HG03442 (cell line): Measurements from ENCODE around the gene MPP1.

Experiments
- ATAC-seq: cut with Tn5 transposase; IDR thresholded peaks from one replicate; pipeline ENCODE4 v1.9.1; 2021; ENCODE audit warnings: mild to moderate bottlenecking, moderate library complexity; ENCODE audit not compliant: unreplicated experiment

The MPP1 gene

GRCh38 chrX:154813801-154814200, 8.5 kb upstream of the MPP1 start:
- ATAC-seq = no peak

DNA sequence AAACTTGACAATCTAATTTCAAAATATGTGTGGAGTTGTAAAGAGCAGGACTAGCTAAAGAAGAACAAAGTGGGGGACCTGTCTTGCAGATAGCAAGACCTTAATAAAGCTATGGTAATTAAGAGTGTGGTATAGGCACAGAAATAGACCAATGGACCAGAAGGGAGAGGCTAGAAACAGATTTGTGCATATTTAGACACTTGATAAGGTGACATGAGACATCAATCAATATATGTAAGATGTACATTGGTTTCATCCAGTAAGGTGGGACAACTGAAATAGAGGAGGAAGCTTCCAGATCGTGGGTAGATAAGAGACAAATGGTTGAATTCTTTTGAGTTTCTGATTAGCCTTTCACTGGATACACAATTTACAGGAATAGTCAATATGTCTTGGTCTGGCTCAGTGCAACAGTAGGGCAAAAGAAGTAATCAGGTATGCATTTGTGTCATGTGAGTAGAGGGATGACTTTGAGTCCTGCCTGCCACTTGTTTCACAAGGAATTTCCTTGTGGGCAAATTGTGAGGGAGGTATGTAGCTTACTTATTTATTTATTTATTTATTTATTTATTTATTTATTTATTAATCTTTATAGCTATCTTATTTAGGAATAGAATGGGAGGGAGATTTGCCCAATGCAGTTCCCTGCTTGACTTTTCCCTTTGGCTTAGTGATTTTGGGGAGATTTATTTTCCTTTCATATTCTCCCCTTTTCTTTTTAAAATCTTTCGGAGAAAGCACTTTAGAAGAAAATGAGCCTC, 7.2 kb upstream of the MPP1 start:
- no peak for ATAC-seq

DNA sequence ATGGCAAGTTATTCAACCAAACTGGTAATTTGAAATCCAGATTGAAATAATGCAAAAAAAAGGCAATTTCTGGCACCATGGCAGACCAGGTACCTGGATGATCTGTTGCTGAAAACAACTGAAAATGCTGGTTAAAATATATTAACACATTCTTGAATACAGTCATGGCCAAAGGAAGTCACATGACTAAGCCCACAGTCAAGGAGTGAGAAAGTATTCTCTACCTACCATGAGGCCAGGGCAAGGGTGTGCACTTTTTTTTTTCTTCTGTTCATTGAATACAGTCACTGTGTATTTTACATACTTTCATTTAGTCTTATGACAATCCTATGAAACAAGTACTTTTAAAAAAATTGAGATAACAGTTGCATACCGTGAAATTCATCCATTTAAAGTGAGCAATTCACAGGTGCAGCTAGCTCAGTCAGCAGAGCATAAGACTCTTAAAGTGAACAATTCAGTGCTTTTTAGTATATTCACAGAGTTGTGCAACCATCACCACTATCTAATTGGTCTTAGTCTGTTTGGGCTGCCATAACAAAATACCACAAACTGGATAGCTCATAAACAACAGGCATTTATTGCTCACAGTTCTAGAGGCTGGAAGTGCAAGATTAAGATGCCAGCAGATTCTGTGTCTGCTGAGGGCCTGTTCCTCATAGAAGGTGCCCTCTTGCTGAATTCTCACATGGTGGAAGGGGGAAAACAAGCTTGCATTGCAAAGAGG, 4.8 kb upstream of the MPP1 start:
- no peak for ATAC-seq

DNA sequence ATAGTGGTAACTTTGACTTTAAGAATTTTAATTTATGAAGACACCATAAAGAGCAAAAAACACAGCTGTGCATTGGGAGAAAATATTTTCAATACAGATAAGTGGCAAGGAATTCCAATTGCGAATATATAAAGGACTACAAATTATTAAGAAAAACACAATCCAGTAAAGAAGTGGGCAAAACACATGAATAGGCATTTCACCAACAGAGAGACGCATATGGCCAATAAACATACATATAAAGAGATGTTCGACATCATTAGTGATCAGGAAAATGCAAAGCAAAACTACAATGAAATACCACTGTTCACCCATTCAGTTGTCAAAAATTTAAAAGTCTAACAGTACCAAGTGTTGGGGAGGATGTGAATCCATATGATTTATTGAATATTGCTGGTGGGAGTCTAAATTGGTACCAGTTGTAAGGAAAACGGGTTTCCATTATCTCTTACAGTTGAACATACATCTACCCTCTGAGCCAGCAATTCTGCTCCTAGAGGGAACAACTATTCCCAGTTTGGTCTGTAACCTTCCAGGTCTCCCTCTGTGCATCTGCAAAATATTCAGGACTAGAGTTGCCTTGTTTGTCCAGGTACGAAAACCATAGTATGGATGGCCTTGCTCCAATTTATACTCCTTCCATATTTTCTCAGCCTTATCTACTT, 1.7 kb upstream of the MPP1 start:
- ATAC-seq = no peak

GRCh38 chrX:154805696-154806091, 409 bp upstream of the MPP1 start:
- ATAC-seq = no peak

DNA sequence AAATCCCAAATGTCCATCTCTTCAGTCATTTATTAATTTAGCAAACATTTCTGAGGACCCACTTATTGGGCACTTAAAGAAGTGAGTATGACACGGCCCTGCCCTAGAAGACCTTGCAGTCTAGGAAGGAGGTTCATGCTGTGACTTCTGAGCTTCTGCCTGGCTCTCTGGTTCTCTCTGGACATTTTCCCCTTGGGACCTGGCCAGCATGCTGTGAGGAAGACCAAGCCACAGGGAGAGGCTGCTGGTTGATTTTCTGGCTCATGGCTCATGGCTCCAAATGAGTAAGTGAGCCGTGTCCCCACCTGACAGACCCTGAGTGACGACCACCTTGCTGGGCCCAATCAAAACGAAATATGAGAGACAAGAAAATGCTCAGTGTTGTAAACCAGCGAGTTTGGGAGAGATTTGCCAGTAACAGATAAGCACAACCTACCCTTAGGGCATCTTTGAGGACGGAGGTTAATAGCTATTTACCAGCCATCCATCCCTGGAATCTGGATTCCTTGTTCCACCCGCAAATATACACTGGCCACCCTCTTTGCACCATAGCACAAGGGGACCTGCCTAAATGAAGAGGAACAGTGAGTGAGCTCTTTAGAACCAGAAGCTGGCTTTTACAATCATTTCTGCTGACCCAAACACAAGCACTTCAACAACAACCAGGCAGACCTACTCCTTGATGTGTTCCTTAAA, 876 bp downstream of the MPP1 start:
- ATAC-seq = no peak

- ATAC-seq = no peak
Observed at GRCh38 chrX:154802947-154803346, 2.3 kb downstream of the MPP1 start.

DNA sequence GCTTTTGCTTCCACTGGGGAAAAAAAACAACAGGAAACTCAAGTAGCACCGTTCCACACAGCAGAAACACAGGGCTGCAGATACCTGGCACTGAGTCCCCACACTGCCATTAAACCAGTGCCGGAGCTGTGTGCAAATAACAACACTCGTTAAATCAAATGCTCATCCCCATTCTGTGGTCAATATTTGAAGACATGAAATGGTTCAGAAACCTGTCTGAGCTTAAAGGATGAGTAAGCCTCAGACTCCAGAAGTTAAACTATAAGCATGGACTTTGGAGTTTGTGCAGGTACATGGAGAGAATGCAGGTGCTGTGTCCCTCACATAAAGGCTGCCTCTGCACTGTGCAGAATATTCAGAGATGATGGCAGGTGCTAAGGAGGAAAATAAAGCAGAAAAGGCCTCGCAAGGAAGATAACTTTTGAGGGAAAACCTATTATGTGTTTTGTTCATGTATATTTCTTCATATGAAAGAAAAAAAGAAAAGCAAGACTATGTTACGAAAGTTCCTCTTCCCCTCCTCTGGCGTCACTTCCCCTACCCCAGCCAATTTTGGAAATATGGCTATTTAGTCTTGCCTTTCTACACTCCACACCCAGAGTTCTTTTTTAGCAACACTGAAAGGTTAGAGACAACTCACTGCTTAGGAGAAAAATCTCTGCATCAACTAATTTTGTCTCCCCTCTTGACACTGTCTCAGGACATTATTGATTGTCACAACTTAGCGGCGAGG, 4.6 kb downstream of the MPP1 start:
- no peak for ATAC-seq

- no peak for ATAC-seq
Observed at GRCh38 chrX:154799556-154800348, 5.5 kb downstream of the MPP1 start.

- no peak for ATAC-seq
Observed at GRCh38 chrX:154797006-154797405, 8.3 kb downstream of the MPP1 start.

DNA sequence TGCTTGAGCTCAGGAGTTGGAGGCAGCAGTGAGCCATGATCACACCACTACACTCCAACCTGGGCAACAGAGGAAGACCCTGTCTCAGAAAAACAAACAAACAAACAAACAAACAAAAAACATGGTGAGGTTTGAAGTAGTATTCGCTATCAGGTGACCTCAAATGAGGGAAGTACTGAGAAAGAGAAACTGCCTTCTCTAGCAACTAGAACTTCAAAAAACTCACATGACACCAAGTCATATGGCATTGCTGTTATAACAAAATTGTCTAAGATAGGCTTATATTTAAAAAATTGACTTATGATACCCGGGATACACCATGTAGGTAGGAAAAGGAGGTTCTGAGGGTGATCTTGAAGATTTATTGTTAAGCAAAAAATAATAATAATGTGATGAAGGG, 10.3 kb downstream of the MPP1 start:
- ATAC-seq = no peak

- ATAC-seq = no peak
Observed at GRCh38 chrX:154793084-154793795, 12.0 kb downstream of the MPP1 start.

GRCh38 chrX:154791939-154792338, 13.3 kb downstream of the MPP1 start:
- ATAC-seq = no peak

- no peak for ATAC-seq
Observed at GRCh38 chrX:154791467-154791866, 13.8 kb downstream of the MPP1 start.

DNA sequence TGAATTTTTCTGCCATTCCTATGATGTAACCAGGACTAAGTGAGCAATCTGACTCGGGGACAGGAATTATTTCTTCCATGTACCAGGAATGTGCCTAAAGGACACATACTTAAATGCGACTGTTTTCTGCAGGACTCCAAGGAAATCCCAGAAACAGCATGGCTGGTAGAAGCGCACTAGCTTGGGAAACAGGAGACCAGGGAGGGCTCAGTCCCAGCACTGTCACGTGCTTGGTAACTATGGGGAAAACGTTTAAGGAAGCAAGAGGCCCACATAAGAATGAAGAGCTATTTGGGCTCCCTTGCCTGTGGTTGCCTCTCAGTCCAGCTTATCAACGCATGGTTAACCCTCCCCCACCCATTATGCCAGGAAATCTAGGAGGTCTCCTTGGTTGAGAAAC, 19.6 kb downstream of the MPP1 start:
- ATAC-seq = no peak

DNA sequence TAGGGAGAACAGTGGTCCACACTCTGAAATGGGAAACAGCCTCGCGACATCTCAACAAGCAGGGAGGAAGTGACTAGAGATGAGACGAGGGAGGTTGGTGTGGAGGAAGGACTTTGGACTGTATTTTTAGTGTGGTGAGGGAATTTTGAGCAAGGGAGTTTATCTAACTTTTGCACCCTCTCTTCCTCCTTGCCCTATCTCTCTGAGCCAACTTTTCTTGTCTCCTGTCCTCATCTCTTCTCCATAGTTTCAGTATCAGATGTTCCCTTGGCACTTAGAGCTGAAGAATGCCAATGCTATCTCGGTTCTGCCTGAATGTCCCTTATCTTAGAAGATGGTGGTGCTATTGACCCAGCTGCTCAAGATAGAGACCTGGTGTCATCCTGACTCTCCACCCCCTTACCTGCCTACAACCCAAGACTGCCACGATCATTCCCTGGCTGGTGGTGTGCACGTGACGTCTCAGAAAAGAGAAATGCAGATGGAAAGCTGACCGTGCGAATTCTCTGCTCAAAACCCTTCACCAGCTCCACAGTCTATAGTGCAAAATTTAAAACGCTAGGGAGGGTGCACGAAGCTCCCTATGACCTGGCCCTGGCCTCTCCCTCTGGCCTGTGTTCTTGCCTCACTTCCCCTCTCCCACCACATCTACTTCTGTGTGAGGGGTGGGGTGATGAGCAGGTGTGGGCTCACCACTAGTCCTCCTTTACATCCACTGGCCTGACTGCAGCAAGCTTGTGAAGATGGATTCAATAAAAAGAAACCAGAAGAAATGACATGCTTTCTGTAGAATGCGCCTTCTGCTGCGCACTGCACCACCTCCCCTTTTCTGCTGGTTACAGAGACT, 20.9 kb downstream of the MPP1 start:
- no peak for ATAC-seq

DNA sequence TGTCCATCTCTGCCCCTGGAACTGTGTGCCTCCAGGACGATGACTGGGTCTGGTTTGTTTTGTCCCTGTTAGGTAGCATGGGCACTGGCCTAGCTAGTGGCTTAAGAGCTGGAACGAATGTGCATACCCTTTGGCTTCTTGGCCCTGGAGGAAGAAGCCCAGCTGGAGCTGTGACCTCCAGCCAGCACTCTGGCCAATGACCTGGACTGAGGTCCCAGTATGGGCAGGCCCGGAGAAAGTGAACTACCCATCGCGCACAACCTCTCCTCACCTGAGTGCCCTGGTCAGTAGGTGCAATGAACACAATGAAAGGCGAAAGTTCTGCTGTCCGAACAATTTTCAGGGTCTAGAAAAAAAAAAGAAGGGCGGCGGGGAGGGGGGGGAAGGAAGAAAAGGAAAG, 24.3 kb downstream of the MPP1 start:
- no peak for ATAC-seq

DNA sequence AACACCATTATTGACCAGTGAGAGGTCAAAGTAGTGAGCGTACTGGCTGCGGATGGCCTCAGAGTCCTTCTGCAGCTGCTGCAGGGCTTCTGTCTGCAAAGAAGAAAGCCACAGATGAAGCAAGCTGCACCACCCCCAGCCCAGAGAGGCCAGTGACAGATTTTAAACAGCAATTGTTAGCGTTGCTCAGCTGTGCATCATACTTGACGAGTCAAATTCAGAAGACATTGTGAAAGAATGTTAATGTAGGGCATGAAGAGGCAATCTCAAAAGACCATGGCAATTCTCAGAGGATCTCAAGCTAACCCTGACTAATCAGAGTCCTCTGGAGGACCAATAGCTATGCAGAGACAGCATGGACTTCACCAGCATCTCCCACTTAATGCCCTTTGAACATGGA, 26.0 kb downstream of the MPP1 start:
- no peak for ATAC-seq
